GM19238 (cell line): ENCODE data around the gene LRRN4.
"Not testable (repeated sequence)": the region's sequence is repeated elsewhere in the genome, so short reads cannot be mapped to it uniquely, and the experiment has no call there.

Experiments used
- DNase-seq: peaks from one replicate; pipeline ENCODE4 v3.0.0; 2011; ENCODE audit warnings: low spot score; ENCODE audit not compliant: insufficient read length

Gene LRRN4

DNA sequence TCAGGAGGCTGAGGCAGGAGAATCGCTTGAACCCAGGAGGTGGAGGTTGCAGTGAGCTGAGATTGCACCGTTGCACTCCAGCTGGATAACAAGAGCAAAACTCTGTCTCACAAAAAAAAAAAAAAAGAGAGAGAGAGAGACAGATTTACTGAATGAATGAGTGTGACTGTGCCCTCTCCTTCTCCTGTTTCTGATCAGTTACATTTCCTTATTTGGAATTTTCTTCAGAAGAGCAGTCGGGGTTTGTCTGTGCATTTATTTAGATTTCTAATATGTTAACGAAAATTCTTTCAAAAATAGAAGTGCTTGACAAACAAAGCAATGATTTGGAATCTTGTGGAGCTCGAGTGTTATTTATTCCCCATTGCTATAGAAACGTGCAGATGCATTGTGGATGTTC is 6.4 kb upstream of the LRRN4 start:
- DNase-seq, result no peak

DNA sequence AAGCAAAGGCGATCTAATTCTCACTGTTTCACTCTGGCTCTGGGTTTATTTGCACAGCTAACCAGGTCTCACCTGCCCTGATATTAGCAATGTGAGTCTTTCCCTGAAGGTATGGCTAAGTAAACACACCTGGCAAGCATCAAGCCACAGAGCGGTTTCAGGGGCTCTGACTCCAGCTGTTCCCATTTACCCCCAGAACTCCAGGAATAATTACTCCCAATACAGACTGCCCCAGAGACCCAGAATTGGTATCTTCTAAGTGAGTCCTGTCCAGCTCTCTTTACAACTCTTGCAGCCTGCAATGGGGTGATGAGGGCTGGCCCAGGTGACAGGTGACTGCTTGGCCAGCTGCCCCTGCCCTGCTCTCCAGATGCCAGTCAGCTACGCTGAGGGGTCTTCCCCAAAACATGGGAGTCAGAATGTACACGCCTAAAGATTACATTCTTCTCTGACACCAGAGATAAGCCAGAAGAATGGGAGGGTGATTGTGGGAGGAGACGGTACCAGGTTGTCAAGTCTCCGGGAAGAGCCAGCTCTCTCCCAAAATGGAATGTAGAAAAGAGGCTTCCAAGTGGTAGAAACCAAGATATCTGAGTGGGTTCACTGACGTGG is 4.9 kb upstream of the LRRN4 start:
- DNase-seq, result no peak

DNA sequence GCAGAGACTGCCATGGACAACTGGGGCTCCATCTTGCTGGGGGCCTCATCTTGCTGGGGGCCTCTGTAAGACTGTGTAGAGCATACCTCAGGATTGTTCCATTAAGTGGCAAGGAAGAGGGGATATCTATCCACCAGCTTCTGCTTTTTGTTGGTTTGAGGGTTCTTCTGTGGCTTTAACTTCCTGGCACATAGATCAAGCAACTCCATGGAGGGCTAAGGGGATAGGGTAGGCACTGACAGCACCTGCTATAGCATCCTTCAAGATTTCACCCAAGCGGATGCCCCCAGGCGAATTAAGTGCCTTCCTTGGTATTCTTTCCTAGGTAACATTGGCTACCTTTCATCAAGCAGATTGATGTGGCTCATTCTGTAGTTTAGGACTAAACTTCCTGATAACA is 3.8 kb upstream of the LRRN4 start:
- DNase-seq, result no peak

DNA sequence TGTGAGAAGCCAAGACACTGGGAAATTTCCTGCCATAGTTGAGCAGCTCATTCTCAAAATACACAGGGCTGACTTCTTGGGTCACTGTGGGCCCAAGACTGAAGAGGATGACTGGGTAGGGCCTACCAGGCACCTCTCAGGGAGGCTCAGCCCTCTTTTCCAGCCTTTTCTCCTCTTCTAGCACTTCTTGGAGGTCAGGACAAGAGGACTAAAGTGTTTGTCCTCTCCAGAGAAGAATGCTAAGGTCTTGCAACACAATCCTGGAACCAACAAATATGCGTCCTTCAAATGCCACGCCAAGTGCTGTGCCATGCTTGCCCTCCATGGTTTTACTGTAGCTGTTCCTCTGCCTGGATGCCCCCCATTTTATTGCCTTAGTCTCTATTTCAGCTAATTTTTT is 3.3 kb upstream of the LRRN4 start:
- DNase-seq, result no peak

DNA sequence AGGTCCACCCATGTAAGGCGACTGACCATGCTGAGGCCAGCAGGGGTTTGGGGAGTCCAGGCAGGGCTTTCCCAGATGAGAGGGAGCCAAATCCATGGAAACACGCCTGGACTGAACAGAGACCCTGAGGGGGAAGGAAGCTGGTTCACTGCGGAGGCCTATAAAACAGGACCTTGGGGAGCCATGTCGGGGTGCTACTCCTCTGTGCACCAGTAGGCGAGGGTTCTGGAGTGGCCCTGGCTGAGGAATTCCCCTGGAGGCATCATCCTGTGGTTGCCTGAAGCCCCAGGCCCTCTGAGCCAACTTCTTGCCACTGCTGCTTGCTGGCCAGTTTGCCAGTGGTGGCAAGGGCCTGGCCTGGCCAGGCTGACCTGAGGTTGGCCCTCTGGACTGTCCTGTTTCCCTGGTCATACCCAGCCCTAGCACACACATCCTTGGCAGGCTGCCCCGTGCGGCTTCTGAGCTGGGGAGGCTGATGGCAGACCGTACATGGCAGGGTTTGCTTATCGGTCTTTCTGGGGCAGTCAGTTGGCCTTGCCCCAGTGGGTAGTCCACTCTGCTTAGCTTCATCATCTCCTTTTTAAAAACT is 2.2 kb upstream of the LRRN4 start:
- DNase-seq, result no peak

DNA sequence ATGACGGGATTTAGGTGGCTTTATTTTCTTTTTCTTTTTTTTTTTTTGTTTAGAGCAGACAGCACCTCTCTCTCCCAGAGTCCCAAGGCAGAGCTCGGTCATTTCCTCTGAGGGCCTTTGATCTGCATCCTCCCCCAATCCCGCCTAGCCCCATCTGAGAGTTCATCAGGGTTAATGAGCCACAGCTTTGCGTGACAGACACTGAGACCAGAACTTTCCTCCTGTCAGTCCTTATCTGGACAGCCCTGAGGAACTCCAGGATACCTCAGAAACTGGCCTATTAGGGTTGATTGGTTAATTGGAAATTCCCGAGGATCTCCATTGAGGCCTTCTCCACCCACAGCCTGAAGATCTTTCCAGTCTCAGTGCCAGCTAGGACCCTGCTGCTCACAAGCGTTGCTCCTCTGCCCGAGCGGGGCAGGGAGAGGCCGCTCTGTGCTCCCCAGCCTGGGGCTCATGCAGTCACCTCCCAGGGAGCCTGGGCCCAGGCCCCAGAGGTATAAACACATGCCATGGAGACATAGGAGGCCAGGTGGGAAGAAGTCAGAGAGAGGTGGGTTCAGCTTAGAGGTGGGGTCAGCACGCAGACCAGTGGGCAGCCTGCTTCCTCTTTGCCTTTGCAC is 1.4 kb upstream of the LRRN4 start:
- no peak for DNase-seq

DNA sequence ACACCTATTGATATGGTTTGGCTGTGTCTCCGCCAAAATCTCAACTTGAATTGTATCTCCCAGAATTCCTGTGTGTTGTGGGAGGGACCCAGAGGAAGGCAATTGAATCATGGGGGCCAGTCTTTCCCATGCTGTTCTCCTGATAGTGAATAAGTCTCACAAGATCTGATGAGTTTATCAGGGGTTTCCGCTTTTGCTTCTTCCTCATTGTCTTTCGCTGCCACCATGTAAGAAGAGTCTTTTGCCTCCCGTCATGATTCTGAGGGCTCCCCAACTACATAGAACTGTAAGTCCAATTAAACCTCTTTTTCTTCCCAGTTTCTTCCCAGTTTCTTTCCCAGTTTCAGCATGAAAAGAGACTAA is 810 bp upstream of the LRRN4 start:
- not testable (repeated sequence) for DNase-seq

DNA sequence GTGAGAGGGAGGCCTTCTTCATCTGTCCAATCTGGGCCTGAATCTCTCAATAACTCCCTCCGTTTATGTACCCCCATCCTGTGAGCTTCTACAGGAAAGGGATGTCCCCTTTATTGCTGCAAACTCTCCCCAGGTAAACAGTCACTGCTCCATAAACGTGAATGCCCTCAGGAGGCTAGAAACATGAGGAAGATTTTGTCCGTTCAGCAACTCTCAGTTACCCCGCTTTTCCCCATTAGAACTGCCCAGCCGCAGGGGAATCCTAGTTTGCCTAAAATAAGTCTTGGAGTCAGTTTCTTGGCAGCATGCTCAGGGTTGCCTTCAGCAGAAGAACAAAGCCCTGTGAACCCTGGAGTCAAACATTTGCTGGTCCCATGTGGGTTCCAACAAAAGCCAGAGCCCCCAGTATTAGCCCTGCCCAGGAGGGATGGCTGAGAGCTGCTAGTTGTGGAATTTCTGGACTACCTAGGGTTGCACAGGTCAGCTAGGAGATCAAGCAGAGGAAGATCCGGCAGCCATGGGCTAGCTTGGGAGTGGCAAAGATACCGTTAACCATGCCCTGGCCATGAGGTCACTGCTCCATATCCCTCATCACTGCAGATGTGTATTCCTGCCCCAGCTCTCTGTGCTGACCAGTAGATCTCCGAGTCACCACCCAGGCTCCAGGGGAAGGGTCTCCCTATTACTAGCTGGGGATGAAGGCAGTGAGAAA is 640 bp downstream of the LRRN4 start:
- no peak for DNase-seq

DNA sequence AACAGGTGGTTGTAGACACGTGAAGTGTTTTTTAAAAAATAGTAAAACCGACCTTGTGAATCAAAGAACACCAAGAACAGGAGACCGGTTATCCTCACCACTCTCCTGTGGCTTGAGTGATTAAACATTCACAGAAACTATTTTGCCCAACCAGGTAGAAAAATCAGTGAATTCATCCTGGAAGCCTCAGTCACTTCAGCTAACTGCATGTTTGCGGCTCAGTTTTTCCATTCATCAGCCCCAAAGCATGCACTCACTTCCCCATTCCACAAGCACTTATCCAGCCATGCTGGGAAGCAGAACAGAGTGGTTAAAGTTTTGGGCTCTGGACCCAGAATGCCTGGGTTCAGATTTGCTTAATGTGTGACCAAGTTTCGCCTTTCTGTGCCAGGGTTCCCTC is 2.4 kb downstream of the LRRN4 start:
- DNase-seq, result no peak

DNA sequence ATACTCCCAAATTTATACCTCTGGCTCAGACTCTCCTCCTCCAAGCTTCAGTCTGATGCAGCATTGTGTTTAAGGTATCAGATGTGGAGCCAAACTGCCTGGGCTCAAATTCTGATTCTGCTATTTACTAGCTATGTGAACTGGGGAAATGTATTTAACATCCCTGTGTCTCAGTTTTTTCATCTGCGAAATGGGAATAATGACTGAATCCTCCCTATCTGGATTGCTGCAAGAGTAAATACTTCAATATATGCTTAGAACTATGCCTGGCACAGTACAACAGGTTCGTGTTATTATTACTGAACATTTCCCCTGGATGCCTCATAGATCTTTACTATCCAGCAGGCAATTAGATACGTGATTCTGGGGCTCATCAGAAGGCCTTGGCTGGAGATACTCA is 5.5 kb downstream of the LRRN4 start:
- no peak for DNase-seq

DNA sequence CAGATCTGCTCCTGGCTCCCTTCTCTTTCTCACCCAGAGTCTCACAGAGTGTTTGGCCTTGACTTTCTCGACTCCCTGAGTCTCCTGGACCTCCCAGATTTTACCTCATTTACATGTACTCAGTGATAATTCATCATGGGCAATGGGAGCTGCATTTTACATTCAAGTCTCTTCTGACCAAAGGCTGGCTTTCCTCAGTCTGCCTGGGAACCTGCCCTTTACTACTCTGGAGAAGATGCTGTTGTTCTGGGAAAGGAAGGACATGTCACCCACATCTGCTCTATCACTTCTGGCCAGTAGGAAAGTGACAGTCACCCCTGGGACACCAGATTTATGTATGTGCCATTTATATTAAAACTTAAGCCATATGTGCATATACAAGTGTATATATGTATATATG is 7.4 kb downstream of the LRRN4 start:
- no peak for DNase-seq

DNA sequence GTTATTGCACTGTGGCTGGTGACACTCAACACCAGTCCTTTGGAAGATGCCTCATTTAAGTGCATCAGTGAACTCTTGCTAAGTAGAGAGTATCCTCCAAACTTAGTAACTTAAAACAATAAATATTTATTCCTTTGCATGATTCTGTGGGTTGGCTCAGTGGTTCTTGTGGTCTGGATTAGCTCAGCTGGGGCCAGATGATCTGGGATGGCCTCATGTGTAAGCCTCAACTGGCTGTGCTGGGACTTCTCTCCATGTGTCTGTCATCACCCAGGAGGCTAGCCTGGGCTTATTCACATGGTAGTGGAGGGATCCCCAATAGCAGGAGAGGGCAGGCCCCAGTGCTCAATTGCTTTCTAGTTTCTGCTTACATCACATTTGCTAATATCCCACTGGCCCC is 8.3 kb downstream of the LRRN4 start:
- no peak for DNase-seq

DNA sequence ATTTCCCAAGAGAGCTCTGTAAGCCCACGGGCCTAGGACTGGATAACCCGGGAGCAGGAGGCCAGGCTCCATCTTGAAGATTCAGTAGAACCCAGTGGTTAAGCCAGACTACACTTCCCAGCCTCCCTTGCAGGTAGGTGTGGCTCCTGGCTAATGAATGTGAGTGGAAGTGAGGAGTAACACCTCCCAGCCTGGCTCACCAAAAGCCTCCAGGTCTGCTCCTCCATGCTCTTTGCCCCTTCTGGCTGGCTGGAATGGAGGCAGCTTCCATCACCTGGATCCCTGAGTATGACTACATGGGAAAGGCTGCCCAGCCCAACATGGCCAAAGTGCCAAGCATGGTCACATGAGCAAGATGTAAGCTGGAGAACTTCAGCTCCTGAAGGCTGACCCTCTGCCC is 9.7 kb downstream of the LRRN4 start:
- DNase-seq, result no peak

DNA sequence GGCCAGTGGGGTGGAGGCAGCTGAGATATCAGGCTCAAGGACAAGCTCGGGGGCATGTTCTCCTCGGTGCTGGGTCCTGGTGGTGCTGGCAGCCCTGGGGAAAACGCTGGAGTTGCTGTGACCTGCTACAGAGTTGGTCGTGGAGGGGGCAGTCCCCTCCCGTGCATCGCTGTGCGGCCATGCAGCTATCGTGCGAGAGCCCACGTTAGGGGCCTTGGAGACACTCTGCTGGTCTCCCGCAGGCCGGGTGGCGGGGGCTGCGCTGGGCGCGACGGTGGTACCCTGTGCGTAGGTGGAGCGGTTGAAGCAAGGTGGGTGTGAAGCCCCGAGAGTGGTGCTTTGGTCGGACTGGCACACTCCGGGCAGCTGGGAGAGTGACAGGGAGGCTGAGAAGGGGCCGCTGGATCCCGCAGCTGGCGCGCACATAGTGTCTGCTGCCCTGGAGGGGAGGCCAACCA is 12.0 kb downstream of the LRRN4 start:
- no peak for DNase-seq

DNA sequence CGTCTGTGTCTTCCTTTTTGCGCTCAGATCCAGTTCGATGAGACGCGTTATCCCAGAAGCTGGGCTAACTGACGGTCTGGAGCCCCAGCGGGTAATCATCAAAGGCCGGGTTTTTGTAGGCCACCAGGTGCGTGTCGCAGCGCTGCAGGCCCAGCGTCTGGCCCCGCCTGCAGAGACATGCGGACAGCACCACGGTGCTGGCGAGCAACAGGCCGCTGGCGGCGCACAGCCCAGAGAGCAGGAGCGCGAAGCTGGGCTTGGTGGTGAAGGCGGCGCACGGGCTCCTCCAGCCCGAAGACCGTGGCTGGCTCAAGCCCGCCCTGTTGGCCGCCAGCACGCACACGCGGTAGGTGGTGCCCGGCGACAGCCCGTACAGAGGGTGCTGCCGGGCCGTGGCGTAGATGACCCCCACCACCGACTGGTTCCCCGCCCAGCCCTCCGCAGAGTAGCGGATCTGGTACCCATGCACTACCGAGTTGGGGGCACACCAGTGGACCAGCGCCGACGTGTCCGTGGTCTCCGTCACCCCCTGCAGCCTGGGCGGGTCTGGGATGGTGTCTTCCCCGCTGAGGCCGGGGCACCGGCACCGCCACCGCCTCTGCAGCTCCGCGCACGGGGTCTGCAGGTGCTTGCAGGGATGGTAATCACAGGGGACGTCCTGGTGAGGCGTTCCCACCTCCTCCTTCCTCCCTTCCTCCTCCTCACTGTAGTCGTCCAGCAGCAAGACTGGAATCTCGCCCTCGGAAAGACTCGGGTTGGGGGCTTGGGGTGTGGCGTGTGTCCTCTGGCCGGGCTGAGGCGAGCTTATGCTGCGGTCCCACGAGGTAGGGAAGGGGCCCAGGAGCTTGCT is 12.7 kb downstream of the LRRN4 start:
- DNase-seq, result no peak

DNA sequence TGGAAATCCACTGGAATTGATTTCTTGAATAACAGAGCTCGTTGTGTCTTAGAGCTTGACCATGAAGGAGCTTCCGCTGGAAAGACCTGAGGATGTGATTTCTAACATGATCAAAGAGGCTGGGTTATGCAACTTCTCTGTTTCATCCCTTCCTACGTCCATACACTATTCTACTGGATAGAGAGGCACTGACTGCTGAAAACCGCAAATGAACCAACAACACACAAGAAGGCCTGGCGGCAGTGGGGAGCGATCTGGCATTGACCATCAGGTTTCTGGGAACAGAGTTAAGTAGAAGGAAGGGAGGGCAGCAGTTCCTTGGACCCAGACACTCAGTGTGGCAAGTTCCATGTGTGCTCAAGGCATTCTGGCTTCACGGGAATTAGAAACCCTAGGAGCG is 13.3 kb downstream of the LRRN4 start:
- no peak for DNase-seq

DNA sequence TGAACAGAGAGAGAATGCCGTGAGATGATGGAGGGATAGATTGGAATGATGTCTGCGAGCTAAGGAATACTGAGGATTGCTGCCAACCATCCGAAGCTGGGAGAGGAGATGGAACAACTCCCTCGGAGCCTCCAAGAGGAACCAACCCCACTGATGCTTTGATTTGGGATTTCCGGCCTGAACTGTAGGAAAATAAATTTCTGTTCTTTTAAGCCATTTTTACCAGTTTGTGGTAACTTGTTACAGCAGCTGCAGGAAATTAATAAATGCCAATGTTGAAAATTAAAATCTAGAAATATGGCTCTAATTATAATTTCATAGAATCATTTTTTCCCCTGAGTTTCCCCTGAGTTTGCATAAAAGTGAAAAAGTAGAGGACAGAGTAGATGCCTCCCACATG is 14.1 kb downstream of the LRRN4 start:
- no peak for DNase-seq

DNA sequence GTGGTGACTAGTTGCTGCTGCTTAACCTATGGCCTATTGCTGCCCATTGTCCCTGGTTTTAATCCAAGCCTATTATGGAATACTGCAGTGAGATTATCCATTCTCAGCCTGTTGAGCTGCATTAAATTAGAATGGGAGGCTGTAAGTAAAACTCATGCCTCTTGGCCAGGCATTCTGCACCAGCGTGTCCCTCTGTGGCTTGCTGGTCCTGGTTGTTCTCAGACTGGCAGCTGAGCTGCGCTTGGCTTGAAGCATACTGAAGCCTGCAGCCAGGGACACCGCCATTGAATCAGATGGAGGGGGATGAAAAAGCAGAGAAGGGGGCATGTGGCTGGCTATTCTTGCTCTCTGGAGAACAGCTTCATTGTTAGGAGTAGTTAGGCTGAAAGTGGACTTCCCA is 15.6 kb downstream of the LRRN4 start:
- no peak for DNase-seq

DNA sequence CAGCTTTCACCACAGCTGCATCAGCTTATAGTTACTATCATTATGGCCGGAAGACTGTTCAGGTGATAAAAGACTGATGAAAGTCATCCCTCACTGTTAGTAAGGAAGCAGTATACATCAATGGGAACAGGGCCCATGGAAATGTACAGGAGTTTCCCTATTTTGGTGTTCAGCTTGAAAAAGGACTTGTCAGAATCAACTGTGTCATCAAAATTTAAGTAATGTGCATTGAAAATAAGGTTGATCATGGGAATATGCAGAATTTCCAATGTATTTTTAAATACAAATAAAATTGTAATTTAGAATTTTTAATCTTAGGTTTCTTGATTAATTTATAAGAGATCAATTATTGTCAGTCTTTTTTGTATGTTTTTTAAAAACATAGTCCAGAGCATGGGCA is 16.8 kb downstream of the LRRN4 start:
- no peak for DNase-seq

DNA sequence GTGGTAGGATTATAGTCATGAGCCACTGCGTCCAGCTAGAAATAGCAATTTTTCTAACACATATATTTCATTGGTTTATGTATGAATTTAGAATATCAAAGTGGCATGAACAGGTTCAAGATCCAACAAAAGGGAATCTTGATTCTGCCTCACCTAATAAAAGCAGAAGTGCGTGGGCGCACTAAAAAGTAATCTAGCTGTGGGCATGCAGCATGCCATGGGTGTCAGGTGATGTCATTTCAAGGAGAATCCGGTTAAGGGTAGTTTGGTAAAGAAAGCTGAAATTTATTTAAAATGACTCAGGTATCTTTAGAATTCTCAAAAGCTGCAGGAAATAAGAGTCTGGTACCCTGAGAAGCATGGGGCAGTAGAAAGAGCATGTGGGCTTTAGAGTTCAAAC is 17.6 kb downstream of the LRRN4 start:
- DNase-seq, result no peak

DNA sequence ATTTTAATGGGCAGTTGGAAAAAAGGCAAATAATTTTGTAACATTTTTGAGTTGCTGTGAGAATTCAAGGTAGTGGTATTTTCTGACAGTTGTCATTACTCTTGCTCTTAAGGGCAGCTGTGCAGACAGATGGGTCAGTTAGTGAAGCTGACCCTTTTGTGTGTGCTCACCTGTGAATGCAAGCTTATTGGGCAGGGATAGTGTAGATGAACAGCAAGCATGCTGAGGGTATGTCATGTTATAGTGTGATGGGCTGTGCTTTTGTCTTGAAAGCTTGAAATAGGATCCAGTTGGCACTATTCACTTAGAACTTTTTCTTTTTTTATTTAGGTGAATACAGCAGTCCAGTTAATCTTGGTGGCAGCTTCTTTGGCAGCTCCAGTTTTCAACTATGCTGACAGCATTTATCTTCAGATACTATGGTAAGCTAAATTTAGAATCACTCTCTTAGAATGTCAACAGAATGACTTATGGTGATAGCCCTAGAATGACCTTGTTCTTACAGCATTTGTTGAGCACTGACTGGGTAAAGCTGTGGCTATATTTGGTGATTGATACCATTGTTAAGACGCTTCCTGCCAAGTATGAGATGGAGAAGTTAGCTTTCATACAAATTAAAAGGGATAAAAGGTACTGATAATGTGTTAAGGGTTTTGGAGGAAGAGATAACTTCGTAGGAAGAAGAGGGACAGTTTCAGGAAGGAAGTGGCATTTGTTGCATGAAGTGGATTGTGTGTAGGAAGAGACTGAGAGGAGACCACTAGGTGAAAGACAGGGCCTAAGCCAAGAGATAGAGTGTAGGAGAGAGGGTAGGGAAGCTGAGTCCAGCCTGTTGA is 19.5 kb downstream of the LRRN4 start:
- no peak for DNase-seq
